Inferior parietal cortex (tissue), 1 donor: ENCODE measurements around the gene RASSF1.
A peak's percentile ranks its signal among the peaks of the same experiment; 100 is the strongest.

Source experiments
- DNase-seq: peaks from one replicate; pipeline ENCODE4 v3.0.0-alpha.2; 2016; ENCODE audit errors: extremely low spot score

Gene RASSF1

GRCh38 chr3:50340448-50341329 is at the start of gene RASSF1:
TSS of gene RASSF1 (minus strand) at chr3:50340836. CDS start at chr3:50340805, 31 bp downstream.
- DNase-seq, result no peak

- no peak for DNase-seq
Measured at GRCh38 chr3:50389414-50389767, 48.8 kb upstream of the RASSF1 start.

- DNase-seq, result no peak
Measured at GRCh38 chr3:50388720-50389413, 48.2 kb upstream of the RASSF1 start.

GRCh38 chr3:50388016-50388719 is 47.5 kb upstream of the RASSF1 start:
- DNase-seq, result no peak

- DNase-seq, result no peak
Measured at GRCh38 chr3:50385754-50386153, 45.1 kb upstream of the RASSF1 start.

GRCh38 chr3:50383750-50384149 is 43.1 kb upstream of the RASSF1 start:
- no peak for DNase-seq

GRCh38 chr3:50382722-50383121 is 42.1 kb upstream of the RASSF1 start:
- no peak for DNase-seq

- no peak for DNase-seq
Measured at GRCh38 chr3:50381383-50381782, 40.7 kb upstream of the RASSF1 start.

DNA sequence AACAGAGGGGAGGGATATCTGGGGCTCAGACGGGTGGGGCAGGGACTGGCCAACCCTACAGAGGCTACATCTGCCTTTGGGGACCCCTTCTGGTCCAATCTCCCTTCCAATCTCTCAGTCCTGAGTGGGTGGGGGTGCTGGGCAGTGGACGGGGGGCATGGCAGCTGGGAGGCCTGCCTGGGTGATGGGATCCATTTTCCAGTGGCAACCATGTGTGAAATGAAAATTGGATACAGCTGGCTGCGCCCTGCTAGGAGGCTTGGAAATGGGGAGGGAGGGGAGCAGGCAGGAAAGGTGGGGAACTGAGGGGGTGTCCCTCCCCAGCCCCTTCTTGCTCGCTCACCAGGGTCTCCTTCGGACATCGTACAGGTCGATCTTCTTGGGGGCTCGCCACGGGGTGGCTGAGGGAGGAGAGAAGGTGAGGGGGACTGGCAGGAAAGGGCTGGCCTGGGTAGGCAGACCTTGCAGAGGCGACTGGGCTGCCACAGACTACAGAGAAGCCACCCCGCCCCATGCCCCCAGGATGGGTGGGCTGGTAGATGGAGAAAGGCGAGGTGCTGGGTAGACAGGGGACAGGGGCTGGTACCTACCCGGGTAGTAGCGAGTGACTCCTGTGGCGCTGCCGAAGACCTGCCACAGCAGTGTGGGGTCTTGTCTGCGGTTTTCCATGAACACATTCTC is 39.9 kb upstream of the RASSF1 start:
- DNase-seq, result no peak

- DNase-seq, result no peak
Measured at GRCh38 chr3:50378757-50379156, 38.1 kb upstream of the RASSF1 start.

DNA sequence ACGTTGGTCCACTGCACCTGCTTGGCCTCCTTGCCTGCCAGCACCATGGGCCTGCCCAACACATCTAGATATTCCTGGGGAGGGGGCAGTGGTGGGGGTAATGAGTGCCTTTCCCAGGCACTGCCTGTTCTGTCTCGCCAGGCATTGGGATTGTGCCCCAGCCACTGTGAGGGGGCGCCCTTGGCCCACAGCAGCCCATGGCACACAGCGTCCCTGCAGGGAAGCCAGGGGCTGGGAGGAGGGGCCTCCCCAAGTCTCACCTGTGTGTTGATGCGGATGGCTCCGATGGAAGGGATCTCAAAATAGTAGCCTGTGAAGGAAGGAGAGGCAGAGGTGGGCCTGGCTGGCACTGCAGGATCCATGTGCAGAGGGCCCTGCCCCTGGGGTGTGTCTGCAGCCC is 37.4 kb upstream of the RASSF1 start:
- DNase-seq, result no peak

DNA sequence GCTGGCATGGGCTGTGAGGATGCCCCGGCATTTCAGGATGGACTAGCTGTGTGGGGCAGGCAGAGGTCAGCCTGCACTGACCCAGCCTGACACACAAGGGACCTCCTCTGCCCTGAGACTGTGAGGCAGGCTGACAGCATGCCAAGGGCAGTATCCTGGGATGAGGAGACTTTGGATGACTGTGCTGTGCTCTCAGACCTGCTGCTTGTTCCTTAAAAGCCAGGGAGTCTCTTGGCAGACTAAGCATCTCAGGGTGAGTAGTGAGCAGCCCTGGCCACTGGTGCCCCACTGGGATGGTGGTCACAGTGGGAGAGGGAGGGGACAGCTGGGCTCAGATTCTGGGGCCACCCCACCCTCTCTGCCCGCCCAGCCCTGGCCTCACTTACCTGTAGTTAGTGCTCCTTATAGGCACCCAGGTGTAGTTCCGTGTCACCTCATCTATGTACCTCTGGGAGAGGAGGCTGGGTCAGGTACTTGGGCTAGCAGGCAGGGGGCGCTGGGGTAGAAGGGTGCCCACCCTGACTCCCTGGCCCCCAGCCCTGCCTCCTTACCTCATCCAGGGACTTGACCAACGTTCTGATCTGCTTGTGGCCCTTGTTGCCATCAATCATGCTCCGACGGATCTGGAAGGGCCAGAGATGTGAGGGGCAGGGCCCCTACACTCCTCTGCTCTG is 34.8 kb upstream of the RASSF1 start:
- no peak for DNase-seq

DNA sequence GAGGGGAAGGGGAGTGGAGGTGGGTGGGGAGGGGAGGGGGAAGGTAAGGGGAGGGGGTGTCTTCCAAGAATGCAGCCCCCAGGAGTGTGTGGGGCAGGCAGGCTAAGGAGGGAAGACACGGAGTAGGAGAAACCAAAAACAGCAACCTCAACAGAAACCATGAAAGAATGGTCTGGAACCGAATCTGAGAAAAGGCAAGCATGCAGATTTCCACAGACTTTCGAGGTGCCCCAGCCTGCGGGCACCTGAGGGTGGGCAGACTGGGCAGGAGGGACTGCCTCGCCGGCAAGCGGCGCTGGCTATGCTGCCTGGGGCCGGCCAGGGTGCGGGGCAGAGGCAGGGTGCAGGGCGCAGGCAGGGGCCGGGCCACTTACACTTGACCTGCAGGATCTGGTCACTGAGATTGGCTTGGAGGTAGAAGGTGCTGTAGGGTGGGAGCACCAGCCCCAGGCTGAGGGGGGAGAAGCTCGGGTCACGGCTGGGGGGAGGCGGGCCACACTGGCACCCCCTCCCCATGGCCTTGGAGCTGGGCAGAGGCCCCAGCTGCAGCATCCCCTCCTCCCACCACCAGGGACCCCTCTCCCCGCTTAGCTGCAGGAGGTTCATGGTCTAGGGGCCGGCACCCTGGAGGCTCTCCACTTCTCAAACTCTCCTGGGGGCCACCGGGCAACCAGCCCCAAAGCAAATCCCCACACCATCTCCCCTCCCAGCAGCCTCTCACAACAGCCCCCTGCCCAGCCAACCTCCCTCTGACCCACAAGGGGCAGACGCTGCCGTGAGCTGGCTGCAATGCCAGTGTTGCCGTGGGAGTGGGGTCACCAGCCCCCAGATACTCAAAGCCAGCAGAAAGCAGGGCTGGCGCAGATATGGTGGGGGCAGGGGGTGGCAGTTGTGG is 34.0 kb upstream of the RASSF1 start:
- no peak for DNase-seq

- DNase-seq, result no peak
Measured at GRCh38 chr3:50373146-50374051, 32.8 kb upstream of the RASSF1 start.

DNA sequence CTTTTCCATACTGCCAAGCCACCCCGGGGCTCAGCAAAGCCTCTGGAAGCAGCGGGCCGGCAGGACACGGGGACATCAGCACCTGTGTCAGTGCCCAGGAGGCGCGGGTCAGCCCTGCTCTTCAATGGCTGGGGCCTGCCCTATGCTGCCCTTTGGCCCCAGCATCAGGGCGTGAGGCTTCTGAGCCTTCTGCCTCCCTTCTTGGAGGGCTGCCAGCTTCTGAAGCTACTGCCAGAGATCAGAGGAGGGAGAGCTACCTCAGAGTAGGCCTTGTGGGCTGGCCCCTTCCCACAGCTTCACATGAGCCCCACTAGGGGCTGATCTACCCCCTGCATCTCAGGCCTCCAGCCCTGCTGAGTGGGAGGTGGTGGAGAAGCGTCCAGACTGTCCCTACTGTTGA is 31.7 kb upstream of the RASSF1 start:
- no peak for DNase-seq

GRCh38 chr3:50371133-50371685 is 30.6 kb upstream of the RASSF1 start:
- no peak for DNase-seq

- DNase-seq, result peak; percentile 59
Measured at GRCh38 chr3:50370594-50370993, 30.0 kb upstream of the RASSF1 start.

GRCh38 chr3:50369012-50369670 is 28.5 kb upstream of the RASSF1 start:
- no peak for DNase-seq

- no peak for DNase-seq
Measured at GRCh38 chr3:50365842-50366220, 25.2 kb upstream of the RASSF1 start.
